HG02678 (cell line): ENCODE data around the gene TGM2.
A peak's percentile ranks its signal among the peaks of the same experiment; 100 is the strongest.

Experiments
- ATAC-seq: cut with Tn5 transposase; IDR thresholded peaks from one replicate; pipeline ENCODE4 v1.9.1; 2021; ENCODE audit warnings: mild to moderate bottlenecking, moderate library complexity; ENCODE audit not compliant: unreplicated experiment

Gene TGM2

GRCh38 chr20:38165089-38165965, at the start of gene TGM2:
TSS of gene TGM2 (minus strand) at chr20:38165270. CDS start at chr20:38165198, 72 bp downstream.
- ATAC-seq: peak; percentile 73

- ATAC-seq: no peak
Measured at GRCh38 chr20:38214256-38215193, 49.5 kb upstream of the TGM2 start.

- no peak for ATAC-seq
Measured at GRCh38 chr20:38213607-38213940, 48.5 kb upstream of the TGM2 start.

GRCh38 chr20:38212806-38213606, 47.9 kb upstream of the TGM2 start:
- no peak for ATAC-seq

GRCh38 chr20:38211200-38212097, 46.4 kb upstream of the TGM2 start:
- no peak for ATAC-seq

GRCh38 chr20:38210741-38211140, 45.7 kb upstream of the TGM2 start:
- no peak for ATAC-seq

GRCh38 chr20:38209736-38210405, 44.8 kb upstream of the TGM2 start:
- no peak for ATAC-seq

GRCh38 chr20:38209054-38209675, 44.1 kb upstream of the TGM2 start:
- no peak for ATAC-seq

GRCh38 chr20:38208523-38208922, 43.5 kb upstream of the TGM2 start:
- no peak for ATAC-seq

- ATAC-seq: no peak
Measured at GRCh38 chr20:38208088-38208487, 43.0 kb upstream of the TGM2 start.

GRCh38 chr20:38207621-38208020, 42.6 kb upstream of the TGM2 start:
- ATAC-seq: no peak

- no peak for ATAC-seq
Measured at GRCh38 chr20:38205001-38205400, 39.9 kb upstream of the TGM2 start.

- ATAC-seq: no peak
Measured at GRCh38 chr20:38203981-38204357, 38.9 kb upstream of the TGM2 start.

- ATAC-seq: no peak
Measured at GRCh38 chr20:38203337-38203980, 38.4 kb upstream of the TGM2 start.

GRCh38 chr20:38202982-38203293, 37.9 kb upstream of the TGM2 start:
- no peak for ATAC-seq

GRCh38 chr20:38202153-38202981, 37.3 kb upstream of the TGM2 start:
- ATAC-seq: no peak

- no peak for ATAC-seq
Measured at GRCh38 chr20:38201356-38201755, 36.3 kb upstream of the TGM2 start.

GRCh38 chr20:38200646-38201045, 35.6 kb upstream of the TGM2 start:
- no peak for ATAC-seq
